K562 (cell line): ENCODE measurements around the gene DPEP2. TPM values are rescaled to one million over a fixed set of nuclear protein-coding genes. Genes with fewer than 3 reads are reported as not detected.
A peak's percentile ranks its signal among the peaks of the same experiment; 100 is the strongest.

ENCODE experiments used
- HCFC1 ChIP-seq: IDR thresholded peaks from 2 replicates; pipeline ENCODE4 v1.6.1; 2012; ENCODE audit warnings: low read depth, low read length, improper control_type of control experiment
- NCOA2 ChIP-seq, 2 experiments: fragments of 450-650 bp; IDR thresholded peaks; 2 replicates each; pipeline ENCODE4 v1.6.1; 2018; ENCODE audit warnings: mild to moderate bottlenecking in 2 of 2, moderate library complexity in 1 of 2; ENCODE audit not compliant: partially characterized antibody in 2 of 2
- POLR2AphosphoS2 ChIP-seq: IDR thresholded peaks from 2 replicates; pipeline ENCODE4 v1.6.1; 2012; ENCODE audit warnings: low read length, improper control_type of control experiment
- PYGO2 ChIP-seq: fragments of 450-650 bp; IDR thresholded peaks from 2 replicates; pipeline ENCODE4 v1.6.1; 2016; ENCODE audit warnings: mild to moderate bottlenecking, missing genetic modification characterization, moderate library complexity, missing compliant biosample characterization
- RREB1 ChIP-seq: fragments of 250-450 bp; sonication (Bioruptor Pico); IDR thresholded peaks from 2 replicates; pipeline ENCODE4 v1.4.0; 2020
- SRSF7 ChIP-seq: fragments of 200-400 bp; formaldehyde crosslinking; optimal IDR thresholded peaks from 2 replicates; pipeline ENCODE3; 2017; ENCODE audit warnings: mild to moderate bottlenecking, low read depth, low read length
- ZNF318 ChIP-seq, 2 experiments: fragments of 450-650 bp; IDR thresholded peaks; 2 replicates each; pipeline ENCODE4 v1.6.1; 2016; ENCODE audit warnings: mild to moderate bottlenecking in 2 of 2, borderline replicate concordance in 1 of 2, low read depth in 1 of 2, moderate library complexity in 1 of 2
- ZNF586 ChIP-seq: fragments of 450-650 bp; formaldehyde crosslinking; conservative IDR thresholded peaks from 2 replicates; pipeline ENCODE4 v1.4.0; 2020; ENCODE audit warnings: mild to moderate bottlenecking, moderate library complexity
- polyA plus RNA-seq, 8 experiments: library from polyadenylated mRNA; depleted of rRNA in 4 of 8; stranded (reverse) in 5 of 8; unstranded in 3 of 8; fragments of >200 nt; fragmentation: Nextera tagmentation in 2 of 8; fragmentation: Illumina TruSeq in 1 of 8; extraction: Ambion mirVana in 2 of 8; extraction: Trizol in 1 of 8; gene quantifications; 2 replicates each; pipeline versions ENCODE4 v1.2.1 to v1.2.3, GENCODE V29; 2011 to 2014; ENCODE audit warnings: inconsistent platforms in 1 of 8, missing spikeins in 1 of 8
- total RNA-seq, 7 experiments: library from RNA; depleted of rRNA in 6 of 7; stranded (reverse); fragments of >200 nt in 6 of 7; fragmentation: Illumina TruSeq in 2 of 7; extraction: Trizol in 2 of 7; gene quantifications; 2 replicates each; pipeline versions ENCODE4 v1.2.1 to v1.2.3, GENCODE V29; 2011 to 2021; ENCODE audit warnings: low replicate concordance in 1 of 7

DPEP2 gene
- total and polyA plus RNA-seq, 9 of the 15 experiments (the other 6 are each of a cell fraction or from before 2014, with no cell fraction given): 0.14 to 1.2 (median 0.38) TPM

DNA sequence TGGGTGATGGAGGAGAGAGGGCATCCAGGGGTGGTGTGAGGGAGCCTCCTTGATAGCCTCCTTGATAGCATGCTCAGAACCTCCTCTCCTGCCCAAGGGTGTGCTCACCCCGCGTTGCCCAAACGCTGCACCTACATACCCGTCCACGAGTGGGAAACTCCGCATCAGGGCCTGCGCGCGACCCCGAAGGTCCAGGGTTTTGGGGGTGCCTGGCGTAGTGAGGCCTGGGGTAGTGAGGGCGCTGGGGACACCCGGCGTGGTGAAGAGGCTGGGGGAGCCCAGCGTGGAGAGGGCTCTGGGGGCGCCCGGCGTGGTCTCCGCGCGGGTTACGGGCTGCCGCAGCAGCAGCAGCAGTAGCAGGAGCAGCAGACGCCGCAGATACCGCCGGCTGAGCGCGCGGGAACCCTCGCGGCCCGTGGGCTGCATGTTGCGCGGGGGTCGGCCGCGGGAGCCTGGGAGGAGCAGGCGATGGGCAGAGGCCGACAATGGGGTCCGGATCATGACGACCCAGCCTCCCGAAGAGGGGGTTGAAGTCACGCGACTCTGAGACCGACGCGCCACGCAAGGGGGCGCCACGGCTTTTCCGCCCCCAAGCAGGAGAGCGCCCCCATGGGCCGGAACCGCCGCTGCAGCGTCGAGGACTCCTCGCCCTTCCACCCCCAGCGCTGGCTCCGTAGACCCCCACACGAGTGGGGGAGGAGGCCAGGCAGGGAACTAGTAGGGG is 19.2 kb downstream of the DPEP2 start, which contains the start of gene DPEP3 (continued):
- TF ChIP-seq ZNF318 (IDR thresholded peaks at IDR 0.05; ENCODE audit: borderline replicate concordance in 1 of 2, low read depth in 1 of 2) (no peak), POLR2AphosphoS2 (no peak), SRSF7 (peak; percentile 49), RREB1 (CRISPR knock-in tag) (no peak), HCFC1 (no peak), PYGO2 (no peak), ZNF586 (CRISPR knock-in tag) (no peak), NCOA2 (IDR thresholded peaks at IDR 0.05; ENCODE audit: partially characterized antibody in 2 of 2) (no peak)
